Activated CD4-positive, alpha-beta memory T cell treated with anti-CD3 and anti-CD28 coated beads, Interleukin-2, amount 10 ng/mL, durations not matched to agents 7 days and 5 days (primary cell): ENCODE measurements around the gene SLC35E3. TPM values are rescaled to one million over a fixed set of nuclear protein-coding genes. Genes with fewer than 3 reads are reported as not detected.

ENCODE experiments used
- CTCF ChIA-PET: fragments of 350-600 bp; sonication (Branson Sonifier 250); formaldehyde crosslinking; loops from one replicate; lab custom pipeline; 2021; ENCODE audit warnings: antibody characterized with exemption, inconsistent platforms; lab: Charles Lee
- POLR2A ChIA-PET: fragments of 350-600 bp; sonication (Branson Sonifier 250); formaldehyde crosslinking; loops from one replicate; lab custom pipeline; 2021; ENCODE audit warnings: antibody characterized with exemption; lab: Charles Lee
- DNase-seq: peaks from one replicate; pipeline ENCODE4 v3.0.0-alpha.2; 2020
- H3K27ac Mint-ChIP-seq: one replicate; pipeline ENCODE4 v1.8.0; 2021; ENCODE audit warnings: mild to moderate bottlenecking, mixed read lengths
- H3K27me3 Mint-ChIP-seq: one replicate; pipeline ENCODE4 v1.8.0; 2021; ENCODE audit warnings: mixed read lengths
- H3K36me3 Mint-ChIP-seq: one replicate; pipeline ENCODE4 v1.8.0; 2021; ENCODE audit warnings: low read depth, mixed read lengths
- H3K4me1 Mint-ChIP-seq: one replicate; pipeline ENCODE4 v1.8.0; 2021; ENCODE audit warnings: mixed read lengths
- H3K4me3 Mint-ChIP-seq: one replicate; pipeline ENCODE4 v1.8.0; 2021; ENCODE audit warnings: mild to moderate bottlenecking, mixed read lengths
- H3K9me3 Mint-ChIP-seq: one replicate; pipeline ENCODE4 v1.8.0; 2021; ENCODE audit warnings: mixed read lengths
- total RNA-seq, 2 experiments: library from RNA; stranded (reverse); gene quantifications; one replicate each; pipeline ENCODE4 v1.2.3, GENCODE V29; 2021

SLC35E3 gene
- total RNA-seq, 2 experiments from 2014 or later: 8.2 to 8.8 TPM

DNA sequence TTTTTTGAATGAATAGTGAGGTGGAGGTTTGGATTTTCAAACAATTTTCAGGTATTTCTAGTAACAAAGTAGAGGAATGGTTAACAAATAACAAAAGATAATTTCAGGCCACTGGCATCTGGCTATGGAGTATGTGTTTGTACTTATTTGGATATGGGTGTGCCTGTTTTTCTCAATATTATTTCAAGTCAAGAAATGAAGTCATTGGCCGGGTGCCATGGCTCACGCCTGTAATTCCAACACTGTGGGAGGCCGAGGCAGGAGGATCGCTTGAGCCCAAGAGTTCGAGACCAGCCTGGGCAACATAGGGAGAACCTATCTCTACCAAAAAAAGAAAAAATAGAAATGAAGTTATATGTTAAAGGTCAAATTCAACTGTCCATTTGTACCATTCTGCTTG, 13.9 kb downstream of the SLC35E3 start:
- Mint-ChIP-seq H3K36me3 (peaks cover 33% of the 10 kb centered on the region), H3K4me1 (no peaks in the 10 kb centered on the region), H3K27ac (no peak overlapping the region), H3K9me3 (no peaks in the 10 kb centered on the region), H3K4me3 (no peak overlapping the region), H3K27me3 (no peaks in the 10 kb centered on the region)
- CTCF ChIA-PET: no interaction called here
- POLR2A ChIA-PET: interaction anchor here (2.2 kb wide), 1 partner anchor 49 kb away, joined by 6 read pairs; the partner anchor contains the start of gene MDM2
- DNase-seq: no peak

DNA sequence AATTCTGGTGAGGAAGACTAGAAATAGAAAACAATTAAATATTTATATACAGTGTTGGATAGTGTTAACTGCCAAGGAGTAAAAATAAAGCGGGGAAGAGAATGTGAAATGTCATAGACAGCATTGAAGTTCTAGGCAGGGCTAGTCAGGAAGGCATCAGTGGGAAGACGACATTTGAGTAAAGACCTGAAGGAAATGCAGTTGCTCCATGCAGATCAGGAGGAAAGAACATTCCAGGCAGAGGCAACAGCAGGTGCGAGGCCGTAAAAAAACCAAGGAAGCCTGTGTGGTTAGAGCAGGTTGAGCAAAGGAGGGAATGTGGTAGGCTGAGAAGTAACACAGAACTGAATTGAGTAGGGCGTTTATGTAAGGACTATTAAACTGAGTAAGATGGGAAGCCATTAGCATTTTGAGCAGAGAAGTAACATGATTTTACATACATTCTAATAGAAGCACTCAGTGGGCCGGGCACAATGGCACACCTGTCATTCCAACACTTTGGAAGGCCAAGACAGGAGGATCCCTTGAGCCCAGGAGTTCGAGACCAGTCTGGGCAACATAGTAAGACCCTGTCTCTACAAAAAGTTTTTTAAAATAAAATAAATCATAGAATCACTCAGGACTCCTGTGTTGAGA, 14.9 kb downstream of the SLC35E3 start:
- ChIA-PET CTCF (no interaction called here), POLR2A (no interaction called here)
- Mint-ChIP-seq H3K27me3 (no peaks in the 10 kb centered on the region), H3K36me3 (peaks cover 25% of the 10 kb centered on the region), H3K27ac (no peak overlapping the region), H3K4me3 (no peak overlapping the region), H3K9me3 (no peaks in the 10 kb centered on the region), H3K4me1 (no peaks in the 10 kb centered on the region)
- no peak for DNase-seq

DNA sequence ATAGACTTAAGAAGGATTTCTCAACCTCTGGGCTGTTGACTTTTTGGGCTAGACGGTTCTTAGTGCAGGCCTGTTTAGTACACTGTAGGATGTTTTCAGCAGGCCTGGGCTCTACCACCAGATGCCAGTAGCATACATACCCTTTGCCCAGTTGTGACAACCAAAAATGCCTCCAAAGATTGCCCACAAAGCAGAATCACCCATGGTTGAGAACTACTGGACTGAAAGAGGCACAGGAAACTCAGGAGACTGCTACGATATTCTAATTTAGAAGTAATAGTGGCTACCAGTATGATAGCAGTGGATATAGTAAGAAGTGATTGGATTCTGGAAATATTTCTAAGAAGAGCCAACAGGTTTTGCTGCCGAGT, 15.5 kb downstream of the SLC35E3 start:
- no peaks in the 10 kb centered on the region for H3K9me3 Mint-ChIP-seq
- H3K4me3 Mint-ChIP-seq: no peak overlapping the region
- H3K27me3 Mint-ChIP-seq: no peaks in the 10 kb centered on the region
- DNase-seq: no peak
- CTCF ChIA-PET: interaction anchor here (1.5 kb wide), 1 partner anchor 760 kb away, joined by 3 read pairs; no protein-coding TSS in a partner anchor
- no peak overlapping the region for H3K27ac Mint-ChIP-seq
- no peaks in the 10 kb centered on the region for H3K4me1 Mint-ChIP-seq
- H3K36me3 Mint-ChIP-seq: peaks cover 20% of the 10 kb centered on the region
- POLR2A ChIA-PET: no interaction called here

DNA sequence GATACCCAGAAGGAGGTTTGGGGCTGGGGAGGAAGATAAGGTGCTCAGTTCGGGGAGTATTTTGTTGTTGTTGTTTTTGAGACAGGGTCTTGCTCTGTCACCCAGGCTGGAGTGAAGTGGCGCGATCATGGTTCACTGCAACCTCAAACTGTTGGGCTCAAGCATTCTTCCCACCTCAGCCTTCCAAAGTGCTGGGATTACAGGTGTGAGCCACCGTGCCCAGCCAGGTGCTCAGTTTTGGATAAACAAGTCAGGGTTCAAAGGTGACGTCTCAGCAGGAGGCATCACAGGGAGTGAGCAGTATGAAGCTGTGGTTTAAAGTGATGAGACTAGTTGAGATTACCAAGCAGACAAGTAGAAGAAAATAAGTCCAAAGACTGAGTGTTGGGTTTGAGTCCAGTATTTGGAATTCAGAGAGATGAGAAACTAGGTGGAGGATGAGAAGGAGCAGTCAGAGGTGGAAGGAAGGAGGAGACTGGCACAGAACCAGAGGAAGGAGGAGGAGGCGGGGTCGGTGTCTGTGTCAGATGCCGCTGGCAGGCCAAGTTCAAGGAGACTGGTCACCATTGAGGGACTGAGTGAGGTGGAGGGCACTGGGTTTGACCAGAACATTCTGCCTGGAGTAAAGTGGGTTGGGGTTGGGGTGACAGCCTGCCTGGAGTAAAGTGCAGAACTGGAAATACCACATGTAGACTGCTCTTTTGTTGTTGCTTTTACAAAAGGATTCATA, 16.1 kb downstream of the SLC35E3 start:
- H3K36me3 Mint-ChIP-seq: peaks cover 22% of the 10 kb centered on the region
- no peaks in the 10 kb centered on the region for H3K4me1 Mint-ChIP-seq
- no peak overlapping the region for H3K4me3 Mint-ChIP-seq
- POLR2A ChIA-PET: no interaction called here
- CTCF ChIA-PET: interaction anchor here (1.5 kb wide), 1 partner anchor 760 kb away, joined by 3 read pairs; no protein-coding TSS in a partner anchor
- no peaks in the 10 kb centered on the region for H3K27me3 Mint-ChIP-seq
- no peak for DNase-seq
- H3K9me3 Mint-ChIP-seq: no peaks in the 10 kb centered on the region
- H3K27ac Mint-ChIP-seq: no peak overlapping the region

DNA sequence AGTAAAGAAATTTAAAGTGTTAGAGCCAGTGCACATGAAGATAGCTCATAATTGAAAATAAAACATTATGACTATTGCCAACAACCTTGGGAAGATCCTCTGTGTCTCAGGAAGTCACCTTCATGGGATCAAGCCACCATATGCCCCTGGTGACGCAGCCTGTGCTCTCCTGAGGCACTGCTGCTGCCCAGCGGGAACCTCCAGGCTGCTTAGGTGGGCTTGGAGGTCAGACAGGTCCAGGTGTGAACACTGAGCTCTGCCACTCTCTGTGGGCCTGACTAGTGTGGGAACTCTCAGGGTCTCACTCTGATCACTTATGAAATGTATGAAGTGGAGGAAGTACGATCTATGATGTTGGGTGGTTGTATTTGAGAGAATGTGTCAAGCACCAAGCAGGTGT, 16.7 kb downstream of the SLC35E3 start:
- no peak for DNase-seq
- H3K9me3 Mint-ChIP-seq: no peaks in the 10 kb centered on the region
- H3K4me3 Mint-ChIP-seq: no peak overlapping the region
- POLR2A ChIA-PET: no interaction called here
- H3K27me3 Mint-ChIP-seq: no peaks in the 10 kb centered on the region
- no peak overlapping the region for H3K27ac Mint-ChIP-seq
- H3K4me1 Mint-ChIP-seq: no peaks in the 10 kb centered on the region
- CTCF ChIA-PET: interaction anchor here (1.5 kb wide), 1 partner anchor 761 kb away, joined by 3 read pairs; no protein-coding TSS in a partner anchor
- H3K36me3 Mint-ChIP-seq: peaks cover 22% of the 10 kb centered on the region

DNA sequence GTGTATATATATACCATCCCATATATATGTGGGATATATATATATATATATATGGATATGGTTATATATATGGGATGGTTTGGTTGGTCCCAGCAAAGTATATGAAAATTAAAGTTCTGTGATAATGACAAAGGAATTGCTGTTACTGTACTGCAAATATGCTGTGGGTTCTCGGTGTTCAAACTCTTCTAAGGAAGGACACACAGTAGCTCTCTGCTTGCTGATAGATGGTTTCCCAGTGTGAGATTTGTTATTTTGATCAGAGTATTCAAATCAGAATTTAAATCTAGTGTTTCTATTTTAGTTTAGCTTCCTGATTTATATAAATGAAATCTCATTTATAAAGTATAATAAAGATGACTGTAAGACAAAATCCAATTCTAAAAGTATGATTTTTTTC, 19.7 kb downstream of the SLC35E3 start:
- Mint-ChIP-seq H3K27me3 (no peaks in the 10 kb centered on the region), H3K4me1 (no peaks in the 10 kb centered on the region), H3K4me3 (no peak overlapping the region), H3K36me3 (peaks cover 9% of the 10 kb centered on the region), H3K27ac (no peak overlapping the region), H3K9me3 (no peaks in the 10 kb centered on the region)
- ChIA-PET CTCF (interaction anchor here (0.5 kb wide), 1 partner anchor 64 kb away, joined by 3 read pairs; no protein-coding TSS in a partner anchor), POLR2A (no interaction called here)
- no peak for DNase-seq

DNA sequence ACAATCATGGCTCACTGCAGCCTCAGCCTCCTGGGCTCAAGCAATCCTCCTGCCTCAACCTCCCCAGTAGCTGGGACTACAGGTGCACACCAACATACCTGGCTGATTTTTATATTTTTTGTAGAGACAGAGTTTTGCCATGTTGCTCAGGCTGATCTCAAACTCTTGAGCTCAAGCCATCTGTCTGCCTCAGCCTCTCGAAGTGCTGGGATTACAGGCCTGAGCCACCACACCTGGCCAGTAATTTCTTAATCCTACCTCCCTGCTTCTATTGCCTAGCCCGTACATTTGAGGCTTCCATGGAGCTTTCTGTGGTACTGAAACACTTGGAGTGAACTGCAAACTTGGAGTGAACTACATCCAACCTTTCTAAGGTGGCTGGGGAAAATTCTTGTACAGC, 20.7 kb downstream of the SLC35E3 start:
- H3K9me3 Mint-ChIP-seq: no peaks in the 10 kb centered on the region
- H3K27me3 Mint-ChIP-seq: no peaks in the 10 kb centered on the region
- H3K27ac Mint-ChIP-seq: no peak overlapping the region
- POLR2A ChIA-PET: interaction anchor here (0.6 kb wide), 2 partner anchors 48 to 55 kb away, joined by 3 read pairs; no protein-coding TSS in a partner anchor
- H3K36me3 Mint-ChIP-seq: peaks cover 7% of the 10 kb centered on the region
- no peak for DNase-seq
- no peaks in the 10 kb centered on the region for H3K4me1 Mint-ChIP-seq
- no peak overlapping the region for H3K4me3 Mint-ChIP-seq
- CTCF ChIA-PET: no interaction called here

DNA sequence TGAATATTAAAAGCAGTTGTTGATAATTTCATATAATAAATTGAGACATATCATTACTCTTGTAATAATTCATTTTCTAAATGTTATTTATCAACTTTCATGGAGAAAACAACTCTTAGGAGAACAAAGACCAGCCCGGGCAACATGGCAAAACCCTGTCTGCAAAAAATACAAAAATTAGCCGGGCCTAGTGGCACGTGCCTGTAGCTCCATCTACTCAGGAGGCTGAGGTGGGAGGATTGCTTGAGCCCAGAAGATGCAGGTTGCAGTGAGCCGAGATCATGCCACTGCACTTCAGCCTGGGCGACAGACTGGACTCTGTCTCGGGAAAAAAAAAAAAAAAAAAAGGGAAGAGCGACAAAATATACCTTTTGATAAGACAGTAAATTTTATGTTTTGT, 21.2 kb downstream of the SLC35E3 start:
- ChIA-PET POLR2A (interaction anchor here (0.6 kb wide), 1 partner anchor 55 kb away, joined by 3 read pairs; no protein-coding TSS in a partner anchor), CTCF (no interaction called here)
- H3K9me3 Mint-ChIP-seq: no peaks in the 10 kb centered on the region

DNA sequence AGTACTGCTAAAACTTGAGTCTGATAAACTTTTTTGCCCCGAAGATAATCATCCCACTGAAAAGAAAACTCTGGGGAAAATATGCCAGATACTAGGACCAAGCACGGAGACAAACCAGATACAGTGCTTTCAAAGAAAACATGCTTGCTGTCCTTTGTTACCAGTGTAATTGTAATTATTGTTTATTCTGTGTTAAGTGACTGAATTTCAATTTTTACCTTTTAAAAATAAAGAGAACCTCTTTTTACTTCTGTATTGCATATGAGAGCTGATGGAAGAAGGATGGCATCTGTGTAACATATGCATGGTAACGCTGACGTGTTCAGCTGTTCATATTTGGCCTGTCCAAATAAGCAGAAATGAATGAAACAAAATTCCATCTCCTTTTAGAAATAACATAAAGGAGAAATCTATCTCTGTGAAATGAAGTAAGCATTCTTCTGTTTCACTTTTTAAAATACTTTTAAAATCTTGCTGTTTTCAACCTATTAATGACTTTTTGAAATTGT, 22.5 kb downstream of the SLC35E3 start:
- H3K4me1 Mint-ChIP-seq: peaks cover 11% of the 10 kb centered on the region
- no peak overlapping the region for H3K4me3 Mint-ChIP-seq
- POLR2A ChIA-PET: no interaction called here
- H3K27me3 Mint-ChIP-seq: no peaks in the 10 kb centered on the region
- no peaks in the 10 kb centered on the region for H3K9me3 Mint-ChIP-seq
- CTCF ChIA-PET: no interaction called here
- H3K27ac Mint-ChIP-seq: no peak overlapping the region
- DNase-seq: no peak
- H3K36me3 Mint-ChIP-seq: peaks cover 7% of the 10 kb centered on the region

More for the DNA sequence above, 21.2 kb downstream of the SLC35E3 start:
- Mint-ChIP-seq H3K4me1 (no peaks in the 10 kb centered on the region), H3K4me3 (no peak overlapping the region), H3K27me3 (no peaks in the 10 kb centered on the region), H3K36me3 (peaks cover 7% of the 10 kb centered on the region), H3K27ac (no peak overlapping the region)
- DNase-seq: no peak

DNA sequence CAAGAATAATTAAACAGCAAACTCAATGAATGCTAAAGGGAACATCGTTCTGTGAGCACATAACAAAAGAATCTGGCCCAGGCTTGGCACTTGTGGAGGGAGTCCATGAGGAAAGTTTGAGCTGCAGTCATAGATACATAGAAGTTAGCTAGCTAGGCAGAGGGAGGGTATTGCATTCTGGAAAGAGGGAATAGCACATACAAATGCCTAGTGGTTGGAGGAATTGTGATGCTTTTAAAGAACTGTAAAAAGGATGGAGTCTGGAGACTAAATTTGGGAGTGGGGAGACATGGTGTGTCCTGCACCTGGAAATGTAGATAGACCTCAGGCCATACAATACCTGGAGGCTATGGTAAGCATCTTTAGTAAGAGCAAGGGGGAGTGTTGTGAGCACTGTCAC, 24.0 kb downstream of the SLC35E3 start:
- no peak overlapping the region for H3K27ac Mint-ChIP-seq
- CTCF ChIA-PET: interaction anchor here (1.7 kb wide), 1 partner anchor 11 kb away, joined by 4 read pairs; no protein-coding TSS in a partner anchor

DNA sequence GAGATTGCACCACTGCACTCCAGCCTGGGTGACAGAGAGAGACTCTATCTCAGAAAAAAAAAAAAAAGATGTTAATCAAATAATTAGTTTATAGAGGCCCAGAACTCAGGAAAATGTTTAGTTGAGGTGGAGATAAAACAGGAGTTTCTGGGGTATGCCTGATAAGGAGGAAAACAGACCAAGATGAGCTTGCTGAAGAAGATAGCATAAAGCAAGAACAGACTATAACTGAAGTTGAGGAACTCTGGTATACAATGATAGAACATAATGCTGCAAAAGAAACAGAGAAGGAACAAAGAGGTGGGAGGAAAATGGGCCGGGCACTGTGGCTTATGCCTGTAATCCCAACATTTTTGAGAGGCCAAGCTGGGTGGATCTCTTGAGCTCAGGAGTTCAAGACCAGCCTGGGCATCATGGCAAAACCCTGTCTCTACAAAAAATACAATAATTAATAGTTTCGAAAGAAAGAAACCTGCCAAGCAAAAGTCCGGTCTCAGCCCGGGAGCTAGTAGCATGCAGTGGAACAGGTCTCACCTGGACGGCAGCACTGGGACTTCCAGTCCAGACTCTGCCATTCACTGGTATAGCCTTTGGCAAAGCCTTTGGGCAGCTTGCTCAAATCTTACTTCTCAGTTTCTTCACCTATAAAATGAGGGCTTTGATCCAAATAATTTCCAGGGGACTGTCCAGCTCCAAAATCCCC, 25.4 kb downstream of the SLC35E3 start:
- no peaks in the 10 kb centered on the region for H3K27me3 Mint-ChIP-seq
- no peak for DNase-seq
- ChIA-PET POLR2A (interaction anchor here (1.5 kb wide), 1 partner anchor 25 kb away, joined by 3 read pairs; the partner anchor contains the start of gene SLC35E3), CTCF (interaction anchor here (1.7 kb wide), 1 partner anchor 10 kb away, joined by 4 read pairs; no protein-coding TSS in a partner anchor)
- H3K9me3 Mint-ChIP-seq: no peaks in the 10 kb centered on the region
- no peak overlapping the region for H3K4me3 Mint-ChIP-seq
- H3K36me3 Mint-ChIP-seq: peaks cover 3% of the 10 kb centered on the region
- peaks cover 13% of the 10 kb centered on the region for H3K4me1 Mint-ChIP-seq
- no peak overlapping the region for H3K27ac Mint-ChIP-seq

More for the DNA sequence above, 24.0 kb downstream of the SLC35E3 start:
- H3K36me3 Mint-ChIP-seq: peaks cover 3% of the 10 kb centered on the region
- peaks cover 13% of the 10 kb centered on the region for H3K4me1 Mint-ChIP-seq
- H3K9me3 Mint-ChIP-seq: no peaks in the 10 kb centered on the region
- DNase-seq: no peak
- H3K27me3 Mint-ChIP-seq: no peaks in the 10 kb centered on the region
- POLR2A ChIA-PET: no interaction called here
- H3K4me3 Mint-ChIP-seq: no peak overlapping the region

DNA sequence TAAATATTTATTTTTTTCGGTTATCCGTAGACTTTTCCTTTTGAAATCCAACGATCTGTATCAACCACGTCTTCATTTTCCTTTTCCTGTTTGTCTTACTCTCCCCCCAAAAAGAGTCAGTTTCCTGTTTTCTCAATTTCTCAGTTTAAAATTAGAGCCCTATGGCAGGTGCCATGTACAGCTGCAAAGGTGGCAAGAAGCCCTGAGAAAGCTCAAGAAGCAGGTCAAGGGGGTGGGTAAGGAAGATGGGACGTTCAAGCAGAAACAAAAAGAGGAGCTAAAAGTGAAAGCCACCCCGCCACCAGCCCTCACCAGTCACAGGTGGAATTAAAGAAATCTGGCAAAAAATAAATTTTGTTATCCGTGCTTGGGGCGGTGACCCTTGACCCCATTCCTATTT, 26.7 kb downstream of the SLC35E3 start:
- ChIA-PET POLR2A (no interaction called here), CTCF (no interaction called here)
- H3K4me1 Mint-ChIP-seq: peaks cover 13% of the 10 kb centered on the region
- H3K36me3 Mint-ChIP-seq: no peaks in the 10 kb centered on the region
- no peaks in the 10 kb centered on the region for H3K9me3 Mint-ChIP-seq
- H3K27ac Mint-ChIP-seq: no peak overlapping the region
- DNase-seq: no peak
- no peaks in the 10 kb centered on the region for H3K27me3 Mint-ChIP-seq
- H3K4me3 Mint-ChIP-seq: no peak overlapping the region
